GM18951 (cell line): ENCODE results near the gene PLA2G4E.

ENCODE experiments used
- POLR2A ChIP-seq: IDR thresholded peaks from 4 replicates; pipeline ENCODE4 v1.6.1; 2011; ENCODE audit warnings: mild to moderate bottlenecking; ENCODE audit not compliant: insufficient read length, insufficient read depth; ENCODE audit errors: extremely low read depth
- in situ Hi-C: fragments of 300-500 bp; cut with MboI; formaldehyde crosslinking; loops from one replicate; pipeline ENCODE4 v1.12.0; 2022; ENCODE audit warnings: low sequenced_read_pairs, mixed read lengths, inconsistent platforms; ENCODE audit not compliant: unreplicated experiment

PLA2G4E gene

GRCh38 chr15:41939986-41940385 is 80.9 kb downstream of the PLA2G4E start:
- in situ Hi-C loops = no loop called here
- no peak for TF ChIP-seq POLR2A

GRCh38 chr15:41937568-41937923 is 83.3 kb downstream of the PLA2G4E start:
- in situ Hi-C loops = no loop called here
- no peak for TF ChIP-seq POLR2A

DNA sequence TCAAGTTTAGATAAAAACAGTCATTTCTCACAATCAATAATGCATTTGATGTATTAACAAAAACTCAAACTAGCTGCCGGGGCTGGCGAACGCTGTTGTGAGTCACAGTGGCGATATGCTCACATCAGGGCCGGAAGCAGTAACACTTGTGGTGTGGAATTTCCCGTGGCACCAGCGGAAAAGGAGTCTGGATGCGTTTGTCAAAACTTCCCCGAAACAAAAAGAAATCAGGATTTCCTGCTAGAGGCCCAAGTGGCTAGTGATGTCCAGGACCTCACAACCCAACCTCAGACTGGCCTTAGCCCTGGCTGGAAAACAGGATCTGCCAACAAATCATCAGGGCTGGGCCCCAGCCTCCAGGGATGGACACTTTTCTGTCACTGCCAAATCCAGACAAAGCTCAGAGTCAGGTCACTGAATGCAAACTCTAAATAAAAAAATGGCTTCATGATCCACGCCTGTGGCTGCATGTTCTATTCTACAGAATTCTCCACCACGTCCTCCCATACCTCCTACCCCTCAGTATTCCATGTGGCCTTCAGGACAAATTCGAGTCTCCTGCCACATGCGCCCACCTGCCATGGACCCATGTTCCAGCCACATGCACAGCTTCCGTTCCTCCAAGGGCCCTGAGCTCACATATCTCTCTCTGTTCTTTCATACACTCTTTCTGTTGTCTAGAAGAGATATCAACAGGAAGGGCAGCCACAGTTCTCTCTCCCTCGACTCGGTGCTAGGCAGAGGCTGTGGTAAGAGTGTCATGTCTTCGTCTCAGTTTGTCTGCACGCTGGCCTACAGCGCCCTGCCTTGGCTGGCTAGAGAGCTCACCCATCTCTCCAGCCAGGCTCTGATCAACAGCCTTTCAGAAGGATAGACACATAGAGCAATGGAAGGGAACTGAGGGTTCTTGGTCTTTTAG is 83.9 kb downstream of the PLA2G4E start:
- in situ Hi-C loops = no loop called here
- peak; percentile 15 for TF ChIP-seq POLR2A

GRCh38 chr15:41936155-41936554 is 84.7 kb downstream of the PLA2G4E start:
- in situ Hi-C loops = no loop called here
- TF ChIP-seq POLR2A = no peak

GRCh38 chr15:41935566-41936020 is 85.2 kb downstream of the PLA2G4E start:
- no peak for TF ChIP-seq POLR2A
- in situ Hi-C loops = no loop called here

DNA sequence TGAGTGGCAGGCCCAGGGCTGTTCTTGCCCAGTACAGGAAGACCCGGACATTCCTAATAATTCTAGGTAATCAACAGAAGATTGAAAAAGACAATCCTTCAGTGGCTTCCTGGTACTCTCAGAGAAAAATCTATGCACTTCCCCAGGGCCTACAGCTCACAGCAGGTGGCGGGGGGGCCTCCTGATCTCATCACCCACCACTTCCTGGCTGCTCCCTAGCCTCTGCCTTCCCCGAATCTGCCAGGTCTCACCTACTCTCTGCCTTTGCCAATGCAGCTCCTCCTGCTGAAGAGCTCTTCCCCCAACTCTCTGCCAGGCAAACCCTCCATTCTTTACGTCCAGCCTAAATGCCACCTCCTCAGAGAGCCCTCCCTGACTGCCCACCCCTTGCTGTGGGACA is 86.0 kb downstream of the PLA2G4E start:
- TF ChIP-seq POLR2A = no peak
- in situ Hi-C loops = no loop called here

DNA sequence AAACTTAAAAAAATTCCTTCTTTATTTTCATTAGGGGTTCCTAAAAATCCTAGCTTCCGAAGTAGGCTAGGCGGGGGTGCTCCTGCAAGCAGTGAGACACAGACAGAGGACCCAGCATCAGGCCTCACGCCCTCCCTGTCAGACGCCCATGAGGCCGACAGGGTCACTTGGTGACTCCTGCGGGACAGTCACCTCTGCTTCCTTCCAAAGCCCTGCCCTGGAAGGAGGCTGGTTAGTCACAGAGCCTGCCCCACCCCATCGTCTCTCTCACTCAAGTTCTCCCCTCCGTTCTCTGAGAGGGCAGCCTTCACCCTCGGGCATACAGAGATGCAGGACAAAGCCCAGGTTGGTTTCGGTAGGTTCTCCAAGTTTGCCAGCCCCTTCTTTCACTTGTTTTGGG is 87.1 kb downstream of the PLA2G4E start:
- no peak for TF ChIP-seq POLR2A
- in situ Hi-C loops = no loop called here

DNA sequence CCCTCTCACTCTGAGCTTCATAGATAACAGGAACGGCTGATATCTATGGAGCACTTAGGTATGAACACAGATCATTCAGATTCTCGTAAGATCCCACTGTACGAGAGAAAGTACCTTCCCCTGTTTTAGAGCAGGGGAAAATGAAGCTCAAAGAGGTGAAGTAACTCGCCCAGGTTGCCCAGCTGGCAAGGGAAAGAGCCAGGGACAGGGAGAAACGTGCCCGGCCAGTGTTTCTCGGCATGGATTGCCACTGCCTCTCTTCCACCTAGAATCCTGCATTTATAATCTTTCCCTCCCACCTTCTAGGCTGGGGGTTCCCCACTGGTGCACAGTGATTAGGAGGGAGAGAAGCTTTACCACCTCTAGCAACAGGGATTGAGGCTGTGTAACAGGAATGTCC is 87.5 kb downstream of the PLA2G4E start:
- in situ Hi-C loops = no loop called here
- TF ChIP-seq POLR2A = no peak

- no peak for TF ChIP-seq POLR2A
- in situ Hi-C loops = no loop called here
Measured at GRCh38 chr15:41932511-41933289, 88.1 kb downstream of the PLA2G4E start.

- in situ Hi-C loops = no loop called here
- no peak for TF ChIP-seq POLR2A
Measured at GRCh38 chr15:41932101-41932500, 88.7 kb downstream of the PLA2G4E start.
